Neural cell (in vitro differentiated cells): Measurements from ENCODE around the gene HECW1. TPM values are rescaled to one million over a fixed set of nuclear protein-coding genes. Genes with fewer than 3 reads are reported as not detected.
"Not testable (repeated sequence)": the region's sequence is repeated elsewhere in the genome, so short reads cannot be mapped to it uniquely, and the experiment has no call there.

ENCODE experiments used
- H2AFZ ChIP-seq: fragments of 200-600, 300-800 bp; sonication (generic), shearing (Covaris generic); 2 replicates; pipeline ENCODE4 v1.6.0; 2014; ENCODE audit warnings: low read depth, mild to moderate bottlenecking, antibody characterized with exemption, low read length, moderate library complexity
- H3F3A ChIP-seq: fragments of 200-600 bp; shearing (Covaris generic); 2 replicates; pipeline ENCODE4 v1.6.1; 2016; ENCODE audit warnings: mild to moderate bottlenecking, moderate library complexity, mixed read lengths, antibody characterized with exemption, low read length; ENCODE audit not compliant: insufficient read depth, poor library complexity, severe bottlenecking
- H3K27ac ChIP-seq: fragments of 200-600, 300-800 bp; sonication (generic), shearing (Covaris generic); 2 replicates; pipeline ENCODE4 v1.5.1; 2014; ENCODE audit warnings: mild to moderate bottlenecking, low read length, moderate library complexity
- H3K27me3 ChIP-seq: fragments of 300-800, 200-600 bp; sonication (generic), shearing (Covaris generic); 2 replicates; pipeline ENCODE4 v1.6.0; 2014; ENCODE audit warnings: mild to moderate bottlenecking, low read depth, low read length, moderate library complexity; ENCODE audit not compliant: insufficient read depth
- H3K36me3 ChIP-seq: fragments of 300-800, 200-600 bp; sonication (generic), shearing (Covaris generic); 2 replicates; pipeline ENCODE4 v1.5.1; 2014; ENCODE audit warnings: mild to moderate bottlenecking, antibody characterized with exemption, low read length, moderate library complexity; ENCODE audit not compliant: insufficient read depth
- H3K4me2 ChIP-seq: fragments of 300-800, 200-600 bp; sonication (generic), shearing (Covaris generic); 2 replicates; pipeline ENCODE4 v1.6.0; 2014; ENCODE audit warnings: mild to moderate bottlenecking, low read length
- H3K4me3 ChIP-seq: fragments of 300-800, 200-600 bp; sonication (generic), shearing (Covaris generic); 2 replicates; pipeline ENCODE4 v1.5.1; 2014; ENCODE audit warnings: mild to moderate bottlenecking, low read length, moderate library complexity
- H3K79me2 ChIP-seq: fragments of 200-600 bp; shearing (Covaris generic); replicated peaks from 2 replicates; pipeline ENCODE4 v1.6.0; 2014; ENCODE audit warnings: mild to moderate bottlenecking, low read length, moderate library complexity; ENCODE audit not compliant: insufficient read depth
- H3K9ac ChIP-seq: fragments of 300-800, 200-600 bp; sonication (generic), shearing (Covaris generic); 2 replicates; pipeline ENCODE4 v1.6.1; 2016; ENCODE audit warnings: mild to moderate bottlenecking, low read length, mixed read lengths
- H3K9me2 ChIP-seq: fragments of 200-600 bp; shearing (Covaris generic); 2 replicates; pipeline ENCODE4 v1.6.1; 2016; ENCODE audit warnings: mild to moderate bottlenecking, low read length, mixed read lengths; ENCODE audit not compliant: insufficient read depth
- H3K9me3 ChIP-seq: fragments of 200-600, 300-800 bp; sonication (generic), shearing (Covaris generic); 2 replicates; pipeline ENCODE4 v1.6.1; 2016; ENCODE audit warnings: mild to moderate bottlenecking, mixed run types, low read length, moderate library complexity, mixed read lengths
- H4K20me1 ChIP-seq: fragments of 200-600 bp; shearing (Covaris generic); 2 replicates; pipeline ENCODE4 v1.6.1; 2016; ENCODE audit warnings: mild to moderate bottlenecking, mixed run types; ENCODE audit not compliant: insufficient read depth
- EP300 ChIP-seq: fragments of 450-650 bp; conservative IDR thresholded peaks from 2 replicates; pipeline ENCODE4 v1.6.1; 2014; ENCODE audit warnings: antibody characterized with exemption, mild to moderate bottlenecking, moderate library complexity; ENCODE audit not compliant: poor library complexity, severe bottlenecking
- EZH2 ChIP-seq: fragments of 200-600, 300-800 bp; shearing (Covaris generic), sonication (generic); IDR thresholded peaks from 2 replicates; pipeline ENCODE4 v1.6.1; 2014; ENCODE audit warnings: antibody characterized with exemption, low read length, borderline replicate concordance, mild to moderate bottlenecking; ENCODE audit not compliant: insufficient read depth, poor library complexity, severe bottlenecking
- MXI1 ChIP-seq: fragments of 450-650 bp; conservative IDR thresholded peaks from 2 replicates; pipeline ENCODE4 v1.6.1; 2014; ENCODE audit warnings: antibody characterized with exemption, mild to moderate bottlenecking; ENCODE audit not compliant: poor library complexity, severe bottlenecking
- POLR2AphosphoS5 ChIP-seq: IDR thresholded peaks from 2 replicates; pipeline ENCODE4 v1.6.1; 2012
- RAD21 ChIP-seq: fragments of 450-650 bp; conservative IDR thresholded peaks from 2 replicates; pipeline ENCODE4 v1.6.1; 2014; ENCODE audit warnings: antibody characterized with exemption, mild to moderate bottlenecking, moderate library complexity
- SMC3 ChIP-seq: fragments of 450-650 bp; conservative IDR thresholded peaks from 2 replicates; pipeline ENCODE4 v1.6.1; 2014; ENCODE audit warnings: antibody characterized with exemption, mild to moderate bottlenecking, moderate library complexity; ENCODE audit not compliant: poor library complexity
- TAF1 ChIP-seq: IDR thresholded peaks from 2 replicates; pipeline ENCODE4 v1.6.1; 2012; ENCODE audit warnings: low read depth
- polyA plus RNA-seq: library from polyadenylated mRNA; depleted of rRNA; stranded (reverse); fragments of >200 nt; gene quantifications from 2 replicates; pipeline ENCODE4 v1.2.3, GENCODE V29; 2014
- TF ChIP-seq, protein P1 (sequence below): IDR thresholded peaks from 2 replicates; pipeline ENCODE4 v1.6.1; 2012; ENCODE audit warnings: borderline replicate concordance
- TF ChIP-seq, protein P2 (sequence below): fragments of 450-650 bp; IDR thresholded peaks from 2 replicates; pipeline ENCODE4 v1.5.1; 2014; ENCODE audit warnings: antibody characterized with exemption, mild to moderate bottlenecking, moderate library complexity; ENCODE audit not compliant: poor library complexity, severe bottlenecking

The HECW1 gene
- polyA plus RNA-seq, 1 donor from 2014 or later: 13.8 TPM

DNA sequence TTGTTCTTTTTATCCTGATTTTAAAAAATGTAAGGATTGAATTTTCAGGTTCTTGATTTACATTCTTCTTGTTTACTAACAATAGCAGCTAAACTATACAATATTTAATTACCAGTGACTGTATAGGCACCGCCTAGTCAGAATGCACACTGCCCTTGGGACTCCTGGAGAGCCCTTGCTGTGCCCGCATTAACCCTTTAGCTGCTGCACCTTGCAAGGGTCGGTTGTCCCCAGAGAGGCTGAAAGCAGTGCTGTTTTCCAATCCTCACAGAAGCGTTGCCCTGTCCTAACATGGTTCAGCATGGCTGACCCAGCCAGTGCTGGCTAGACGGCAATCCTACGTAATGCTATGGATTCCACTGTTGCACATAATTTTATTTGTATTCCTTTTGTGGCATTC lies 102.6 kb downstream of the HECW1 start:
- H3K27me3 ChIP-seq: no peaks in the 10 kb centered on the region
- no peaks in the 10 kb centered on the region for H3K79me2 ChIP-seq
- H3K9ac ChIP-seq: no peak overlapping the region
- H3K4me3 ChIP-seq: no peak overlapping the region
- no peaks in the 10 kb centered on the region for H3F3A ChIP-seq
- no peaks in the 10 kb centered on the region for H3K9me3 ChIP-seq
- H3K36me3 ChIP-seq: no peaks in the 10 kb centered on the region
- no peaks in the 10 kb centered on the region for H4K20me1 ChIP-seq
- no peak overlapping the region for H2AFZ ChIP-seq
- TF ChIP-seq EZH2 (no peak), RAD21 (no peak), SMC3 (no peak), TAF1 (no peak), POLR2AphosphoS5 (no peak), EP300 (no peak)
- TF ChIP-seq, protein P1, sequence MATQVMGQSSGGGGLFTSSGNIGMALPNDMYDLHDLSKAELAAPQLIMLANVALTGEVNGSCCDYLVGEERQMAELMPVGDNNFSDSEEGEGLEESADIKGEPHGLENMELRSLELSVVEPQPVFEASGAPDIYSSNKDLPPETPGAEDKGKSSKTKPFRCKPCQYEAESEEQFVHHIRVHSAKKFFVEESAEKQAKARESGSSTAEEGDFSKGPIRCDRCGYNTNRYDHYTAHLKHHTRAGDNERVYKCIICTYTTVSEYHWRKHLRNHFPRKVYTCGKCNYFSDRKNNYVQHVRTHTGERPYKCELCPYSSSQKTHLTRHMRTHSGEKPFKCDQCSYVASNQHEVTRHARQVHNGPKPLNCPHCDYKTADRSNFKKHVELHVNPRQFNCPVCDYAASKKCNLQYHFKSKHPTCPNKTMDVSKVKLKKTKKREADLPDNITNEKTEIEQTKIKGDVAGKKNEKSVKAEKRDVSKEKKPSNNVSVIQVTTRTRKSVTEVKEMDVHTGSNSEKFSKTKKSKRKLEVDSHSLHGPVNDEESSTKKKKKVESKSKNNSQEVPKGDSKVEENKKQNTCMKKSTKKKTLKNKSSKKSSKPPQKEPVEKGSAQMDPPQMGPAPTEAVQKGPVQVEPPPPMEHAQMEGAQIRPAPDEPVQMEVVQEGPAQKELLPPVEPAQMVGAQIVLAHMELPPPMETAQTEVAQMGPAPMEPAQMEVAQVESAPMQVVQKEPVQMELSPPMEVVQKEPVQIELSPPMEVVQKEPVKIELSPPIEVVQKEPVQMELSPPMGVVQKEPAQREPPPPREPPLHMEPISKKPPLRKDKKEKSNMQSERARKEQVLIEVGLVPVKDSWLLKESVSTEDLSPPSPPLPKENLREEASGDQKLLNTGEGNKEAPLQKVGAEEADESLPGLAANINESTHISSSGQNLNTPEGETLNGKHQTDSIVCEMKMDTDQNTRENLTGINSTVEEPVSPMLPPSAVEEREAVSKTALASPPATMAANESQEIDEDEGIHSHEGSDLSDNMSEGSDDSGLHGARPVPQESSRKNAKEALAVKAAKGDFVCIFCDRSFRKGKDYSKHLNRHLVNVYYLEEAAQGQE: no peak
- TF ChIP-seq, protein P2, sequence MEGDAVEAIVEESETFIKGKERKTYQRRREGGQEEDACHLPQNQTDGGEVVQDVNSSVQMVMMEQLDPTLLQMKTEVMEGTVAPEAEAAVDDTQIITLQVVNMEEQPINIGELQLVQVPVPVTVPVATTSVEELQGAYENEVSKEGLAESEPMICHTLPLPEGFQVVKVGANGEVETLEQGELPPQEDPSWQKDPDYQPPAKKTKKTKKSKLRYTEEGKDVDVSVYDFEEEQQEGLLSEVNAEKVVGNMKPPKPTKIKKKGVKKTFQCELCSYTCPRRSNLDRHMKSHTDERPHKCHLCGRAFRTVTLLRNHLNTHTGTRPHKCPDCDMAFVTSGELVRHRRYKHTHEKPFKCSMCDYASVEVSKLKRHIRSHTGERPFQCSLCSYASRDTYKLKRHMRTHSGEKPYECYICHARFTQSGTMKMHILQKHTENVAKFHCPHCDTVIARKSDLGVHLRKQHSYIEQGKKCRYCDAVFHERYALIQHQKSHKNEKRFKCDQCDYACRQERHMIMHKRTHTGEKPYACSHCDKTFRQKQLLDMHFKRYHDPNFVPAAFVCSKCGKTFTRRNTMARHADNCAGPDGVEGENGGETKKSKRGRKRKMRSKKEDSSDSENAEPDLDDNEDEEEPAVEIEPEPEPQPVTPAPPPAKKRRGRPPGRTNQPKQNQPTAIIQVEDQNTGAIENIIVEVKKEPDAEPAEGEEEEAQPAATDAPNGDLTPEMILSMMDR: no peak
- H3K27ac ChIP-seq: no peak overlapping the region
- H3K9me2 ChIP-seq: no peaks in the 10 kb centered on the region
- no peak overlapping the region for H3K4me2 ChIP-seq

DNA sequence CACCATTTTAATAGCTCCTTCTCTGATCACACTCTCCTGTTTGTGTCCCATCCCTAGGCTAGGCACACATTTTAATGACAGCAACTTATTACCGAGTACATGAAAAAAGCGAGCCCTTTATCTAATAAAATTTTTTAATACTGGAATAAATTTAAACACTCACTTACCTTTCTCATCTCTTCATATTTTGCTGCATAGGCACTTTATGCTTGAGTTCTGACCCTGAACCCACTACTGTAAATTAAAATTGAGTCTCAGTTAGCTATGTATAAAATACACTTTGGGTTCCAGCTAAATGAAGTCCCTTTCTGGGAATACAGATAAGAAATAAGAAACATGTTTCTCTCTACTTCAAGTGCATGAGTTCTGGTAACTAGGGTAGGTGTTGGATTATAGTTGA lies 104.6 kb downstream of the HECW1 start:
- Histone ChIP-seq H3K9ac (no peak overlapping the region), H4K20me1 (no peaks in the 10 kb centered on the region), H3K9me2 (no peaks in the 10 kb centered on the region), H2AFZ (no peak overlapping the region), H3F3A (no peaks in the 10 kb centered on the region), H3K4me3 (no peak overlapping the region), H3K27me3 (no peaks in the 10 kb centered on the region), H3K9me3 (no peaks in the 10 kb centered on the region), H3K27ac (no peak overlapping the region), H3K79me2 (no peaks in the 10 kb centered on the region), H3K36me3 (no peaks in the 10 kb centered on the region), H3K4me2 (no peak overlapping the region)
- TF ChIP-seq, protein P1: no peak
- TF ChIP-seq MXI1 (no peak), RAD21 (no peak), EZH2 (no peak), EP300 (no peak), TAF1 (no peak), POLR2AphosphoS5 (no peak), SMC3 (no peak)
- TF ChIP-seq, protein P2: no peak

DNA sequence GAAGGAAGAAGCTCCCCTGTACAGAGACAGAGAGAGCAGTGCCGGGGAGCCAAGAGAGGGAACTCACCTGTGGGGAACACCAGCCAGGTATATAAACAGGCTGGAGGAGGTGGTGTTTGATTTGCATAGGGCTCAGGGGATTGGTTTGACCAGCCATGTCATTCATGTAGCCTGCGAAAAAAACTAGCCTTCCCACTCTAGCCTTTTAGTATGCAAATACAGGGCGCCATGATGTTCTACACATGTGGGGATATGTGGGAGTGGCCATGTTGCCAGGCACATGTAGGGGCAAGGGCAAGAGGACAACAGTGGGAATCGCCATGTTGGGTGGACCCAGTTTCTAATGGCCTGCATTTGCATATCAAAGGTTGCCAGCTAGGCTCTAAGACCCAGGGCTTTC lies 106.5 kb downstream of the HECW1 start:
- not testable (repeated sequence) for H3K9ac ChIP-seq, H4K20me1 ChIP-seq, H3K27me3 ChIP-seq, H3K4me2 ChIP-seq, H3K9me2 ChIP-seq, H3K4me3 ChIP-seq, H3K79me2 ChIP-seq, H3K36me3 ChIP-seq, H3F3A ChIP-seq, H3K9me3 ChIP-seq, H2AFZ ChIP-seq, H3K27ac ChIP-seq
